Mucosa of rectum (tissue), 2 donors: ENCODE results near the gene SPATA25.
"Not testable (repeated sequence)": the region's sequence is repeated elsewhere in the genome, so short reads cannot be mapped to it uniquely, and the experiment has no call there.

Experiments used
- H3K27ac ChIP-seq, 2 donors: one replicate each; pipeline ENCODE4 v1.7.0; 2013; ENCODE audit warnings: inconsistent platforms in 2 of 2, low read depth in 2 of 2, low read length in 2 of 2
- H3K27me3 ChIP-seq, 2 donors: one replicate each; pipeline ENCODE4 v1.7.0; 2013; ENCODE audit warnings: low read length in 2 of 2; ENCODE audit not compliant: control insufficient read depth in 2 of 2, insufficient read depth in 2 of 2
- H3K36me3 ChIP-seq, 2 donors: one replicate each; pipeline ENCODE4 v1.7.0; 2013; ENCODE audit warnings: low read length in 2 of 2; ENCODE audit not compliant: control insufficient read depth in 2 of 2, insufficient read depth in 2 of 2
- H3K4me1 ChIP-seq, 2 donors: one replicate each; pipeline ENCODE4 v1.7.0; 2013; ENCODE audit warnings: low read length in 2 of 2, mild to moderate bottlenecking in 1 of 2; ENCODE audit not compliant: control insufficient read depth in 2 of 2, insufficient read depth in 2 of 2
- H3K4me3 ChIP-seq, 2 donors: one replicate each; pipeline ENCODE4 v1.7.0; 2013; ENCODE audit warnings: low read length in 2 of 2
- H3K9ac ChIP-seq, 2 donors: one replicate each; pipeline ENCODE4 v1.7.0; 2013; ENCODE audit warnings: low read length in 2 of 2, low read depth in 1 of 2, mild to moderate bottlenecking in 1 of 2
- H3K9me3 ChIP-seq, 2 donors: one replicate each; pipeline ENCODE4 v1.7.0; 2013; ENCODE audit warnings: low read length in 2 of 2; ENCODE audit not compliant: control insufficient read depth in 2 of 2
- donor health status: healthy.
- donor health status: Normal muscosa, but diverticular disease.

The SPATA25 gene

GRCh38 chr20:45880988-45881788 is 6.2 kb downstream of the SPATA25 start, which contains the start of gene ZSWIM1:
TSS of gene ZSWIM1 (plus strand) at chr20:45881227. CDS start at chr20:45882593, 1,366 bp downstream.
- Histone ChIP-seq H3K36me3 (peaks cover 24 to 49% of the 10 kb centered on the region in 2 donors), H3K27me3 (no peaks in the 10 kb centered on the region)

GRCh38 chr20:45878076-45878761 is 9.2 kb downstream of the SPATA25 start:
- H3K9ac ChIP-seq: no peak overlapping the region

More at GRCh38 chr20:45880988-45881788, 6.2 kb downstream of the SPATA25 start, which contains the start of gene ZSWIM1:
- no peaks in the 10 kb centered on the region for H3K9me3 ChIP-seq
- peak within 1 kb of the TSS; percentile 75 to 81 for H3K27ac ChIP-seq
- peak within 1 kb of the TSS; percentile 89 to 93 for H3K4me3 ChIP-seq
- H3K9ac ChIP-seq: peak within 1 kb of the TSS; percentile 85 to 88
- peaks cover 0 to 4% of the 10 kb centered on the region in 2 donors for H3K4me1 ChIP-seq

GRCh38 chr20:45874576-45874975 is 12.8 kb downstream of the SPATA25 start:
- no peaks in the 10 kb centered on the region for H3K4me1 ChIP-seq
- H3K27ac ChIP-seq: no peak overlapping the region
- H3K27me3 ChIP-seq: no peaks in the 10 kb centered on the region
- H3K36me3 ChIP-seq: peaks cover 14 to 28% of the 10 kb centered on the region in 2 donors
- H3K4me3 ChIP-seq: no peak overlapping the region
- H3K9ac ChIP-seq: no peak overlapping the region
- no peaks in the 10 kb centered on the region for H3K9me3 ChIP-seq

More at GRCh38 chr20:45878076-45878761, 9.2 kb downstream of the SPATA25 start:
- H3K4me1 ChIP-seq: peaks cover 0 to 4% of the 10 kb centered on the region in 2 donors
- H3K27ac ChIP-seq: no peak overlapping the region
- no peaks in the 10 kb centered on the region for H3K27me3 ChIP-seq
- peaks cover 18 to 32% of the 10 kb centered on the region in 2 donors for H3K36me3 ChIP-seq
- H3K9me3 ChIP-seq: no peaks in the 10 kb centered on the region
- no peak overlapping the region for H3K4me3 ChIP-seq

GRCh38 chr20:45874104-45874481 is 13.3 kb downstream of the SPATA25 start:
- peaks cover 14 to 28% of the 10 kb centered on the region in 2 donors for H3K36me3 ChIP-seq
- not testable (repeated sequence) for H3K9me3 ChIP-seq, H3K27me3 ChIP-seq, H3K9ac ChIP-seq, H3K27ac ChIP-seq, H3K4me1 ChIP-seq, H3K4me3 ChIP-seq

- Histone ChIP-seq H3K4me1 (no peaks in the 10 kb centered on the region), H3K4me3 (no peak overlapping the region), H3K9ac (no peak overlapping the region), H3K27me3 (no peaks in the 10 kb centered on the region), H3K9me3 (no peaks in the 10 kb centered on the region), H3K36me3 (peaks cover 14 to 25% of the 10 kb centered on the region in 2 donors), H3K27ac (no peak overlapping the region)
These were observed 13.9 kb downstream of the SPATA25 start for GRCh38 chr20:45873409-45874103.

- Histone ChIP-seq H3K4me3 (no peak overlapping the region), H3K9me3 (no peaks in the 10 kb centered on the region), H3K27me3 (no peaks in the 10 kb centered on the region)
These were observed 14.8 kb downstream of the SPATA25 start for GRCh38 chr20:45872626-45873025.

GRCh38 chr20:45867819-45868176 is 19.6 kb downstream of the SPATA25 start:
- Histone ChIP-seq H3K4me1 (peaks cover 2 to 17% of the 10 kb centered on the region in 2 donors), H3K27me3 (no peaks in the 10 kb centered on the region), H3K4me3 (no peak overlapping the region), H3K9me3 (no peaks in the 10 kb centered on the region), H3K36me3 (peaks cover 0 to 4% of the 10 kb centered on the region in 2 donors), H3K27ac (peak overlapping the region; percentile 49 to 62), H3K9ac (no peak overlapping the region)

More at GRCh38 chr20:45872626-45873025, 14.8 kb downstream of the SPATA25 start:
- H3K27ac ChIP-seq: no peak overlapping the region
- H3K4me1 ChIP-seq: peaks cover 0 to 6% of the 10 kb centered on the region in 2 donors
- peaks cover 9 to 16% of the 10 kb centered on the region in 2 donors for H3K36me3 ChIP-seq
- H3K9ac ChIP-seq: no peak overlapping the region

- no peaks in the 10 kb centered on the region for H3K27me3 ChIP-seq
- H3K4me3 ChIP-seq: no peak overlapping the region
- H3K9ac ChIP-seq: no peak overlapping the region
- H3K27ac ChIP-seq: peak overlapping the region; percentile 49 to 62
- peaks cover 2 to 17% of the 10 kb centered on the region in 2 donors for H3K4me1 ChIP-seq
- no peaks in the 10 kb centered on the region for H3K9me3 ChIP-seq
- H3K36me3 ChIP-seq: no peaks in the 10 kb centered on the region
These were observed 20.1 kb downstream of the SPATA25 start for GRCh38 chr20:45867136-45867818.

- Histone ChIP-seq H3K27me3 (no peaks in the 10 kb centered on the region), H3K9ac (no peak overlapping the region), H3K27ac (peak overlapping the region in 1 of 2 donors; percentile 32), H3K36me3 (no peaks in the 10 kb centered on the region), H3K4me3 (no peak overlapping the region), H3K9me3 (no peaks in the 10 kb centered on the region), H3K4me1 (peaks cover 4 to 17% of the 10 kb centered on the region in 2 donors)
These were observed 21.0 kb downstream of the SPATA25 start for GRCh38 chr20:45866454-45866853.
